ENCODE data around the gene KRT13.

Gene KRT13

DNA sequence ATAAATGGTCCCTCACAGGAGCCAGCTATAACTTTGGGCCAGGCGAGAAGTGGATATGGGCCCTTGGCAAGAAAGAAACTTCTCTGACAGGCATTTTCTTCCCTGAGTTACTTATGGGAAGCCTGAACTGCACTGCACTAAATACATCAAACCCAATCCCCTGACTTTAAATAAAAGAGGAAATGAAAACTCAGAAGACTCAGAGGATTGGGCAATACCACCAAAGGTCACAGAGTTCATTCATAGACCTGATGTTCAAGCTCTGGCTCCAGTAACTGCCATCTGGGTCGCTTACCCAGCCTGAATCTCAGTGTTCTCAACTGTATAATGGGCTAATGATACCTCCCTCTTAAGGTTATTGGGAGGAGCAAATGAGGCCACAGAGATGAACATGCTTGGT, 25.3 kb downstream of the KRT13 start:
- H3K4me3 ChIP-seq (ENCODE audit: low read depth, low read length): no peak overlapping the region
- H3K27me3 ChIP-seq (ENCODE audit: control insufficient read depth, insufficient read depth, low read length): no peaks in the 10 kb centered on the region
- no peak overlapping the region for H3K27ac ChIP-seq (ENCODE audit: low read depth, low read length)

DNA sequence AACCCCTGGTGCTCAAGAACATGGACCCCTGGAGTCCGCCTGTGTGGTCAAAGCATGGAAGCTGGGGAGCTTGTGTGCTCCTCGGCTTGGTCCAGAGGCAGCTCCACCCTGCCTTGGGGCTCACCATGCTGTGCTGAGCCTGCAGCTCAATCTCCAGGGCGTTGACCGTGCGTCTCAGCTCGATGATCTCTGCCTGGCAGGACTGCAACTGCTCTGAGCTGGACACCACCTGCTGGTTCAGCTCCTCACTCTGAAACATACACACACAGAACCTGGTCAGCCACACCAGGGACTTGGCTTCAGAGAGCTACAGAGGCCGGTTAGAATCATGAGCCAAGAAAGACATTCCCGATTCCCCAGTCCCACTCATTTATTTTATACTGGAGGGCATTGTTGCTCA, 27.2 kb downstream of the KRT13 start:
- H3K9ac ChIP-seq (ENCODE audit: low read depth, low read length): no peak overlapping the region
- no peak overlapping the region for H3K27ac ChIP-seq (ENCODE audit: low read depth, low read length)
- H3K36me3 ChIP-seq (ENCODE audit: control insufficient read depth, insufficient read depth, low read length): no peaks in the 10 kb centered on the region
- H3K9me3 ChIP-seq (ENCODE audit: control insufficient read depth, insufficient read depth, low read length): no peaks in the 10 kb centered on the region
- no peaks in the 10 kb centered on the region for H3K4me1 ChIP-seq (ENCODE audit: control insufficient read depth, insufficient read depth, low read length)
- H3K27me3 ChIP-seq (ENCODE audit: control insufficient read depth, insufficient read depth, low read length): no peaks in the 10 kb centered on the region
- no peak overlapping the region for H3K4me3 ChIP-seq (ENCODE audit: low read depth, low read length)

More for the DNA sequence above, 25.3 kb downstream of the KRT13 start:
- Histone ChIP-seq H3K36me3 (ENCODE audit: control insufficient read depth, insufficient read depth, low read length) (no peaks in the 10 kb centered on the region), H3K4me1 (ENCODE audit: control insufficient read depth, insufficient read depth, low read length) (no peaks in the 10 kb centered on the region), H3K9ac (ENCODE audit: low read depth, low read length) (no peak overlapping the region), H3K9me3 (ENCODE audit: control insufficient read depth, insufficient read depth, low read length) (no peaks in the 10 kb centered on the region)

DNA sequence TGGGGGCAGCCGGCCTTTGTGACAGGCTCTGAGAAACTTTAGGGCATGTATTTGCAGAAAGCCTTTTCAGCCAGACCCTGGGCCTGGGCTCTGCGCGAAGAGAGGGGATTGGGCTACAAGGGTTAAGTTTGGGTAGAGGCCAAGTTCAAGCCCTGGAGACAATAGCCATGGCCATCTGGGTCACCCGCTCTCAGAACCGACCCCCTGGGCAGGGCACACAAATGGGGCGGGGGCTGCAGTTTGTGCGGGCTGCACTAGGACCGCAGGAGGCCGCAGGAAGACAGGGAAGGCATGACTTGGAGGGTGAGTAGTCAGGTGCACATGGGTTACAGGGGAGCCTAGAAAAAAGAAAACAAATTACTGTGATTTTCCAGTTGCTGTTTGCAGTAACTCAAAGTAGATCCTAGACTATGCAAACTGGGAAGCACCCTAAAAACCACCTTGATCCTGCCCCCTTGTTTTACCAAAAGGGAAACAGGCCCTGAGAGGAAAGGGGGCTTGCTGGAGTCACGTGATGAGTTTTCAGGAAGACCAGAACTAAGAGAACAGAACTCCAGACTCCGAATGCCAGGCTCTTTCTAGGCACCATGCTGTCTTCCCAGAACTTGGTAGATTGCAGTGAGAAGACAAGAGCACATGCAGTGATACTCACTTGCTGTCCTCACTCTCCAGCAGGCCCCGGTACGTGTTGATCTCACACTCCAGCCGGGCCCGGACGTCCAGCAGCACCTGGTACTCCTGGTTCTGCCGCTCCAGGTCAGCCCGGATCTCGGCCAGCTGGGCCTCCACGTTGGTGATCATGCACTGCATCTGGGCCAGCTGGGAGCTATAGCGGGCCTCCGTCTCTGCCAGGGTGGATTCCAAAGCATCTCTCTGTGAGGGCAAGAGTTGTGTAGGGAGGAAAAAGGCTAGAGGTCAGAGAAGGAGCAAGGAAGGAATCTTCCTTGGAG, 28.3 kb downstream of the KRT13 start:
- H3K27me3 ChIP-seq (ENCODE audit: control insufficient read depth, insufficient read depth, low read length): no peaks in the 10 kb centered on the region
- H3K9ac ChIP-seq (ENCODE audit: low read depth, low read length): no peak overlapping the region
- H3K4me3 ChIP-seq (ENCODE audit: low read depth, low read length): no peak overlapping the region
- H3K36me3 ChIP-seq (ENCODE audit: control insufficient read depth, insufficient read depth, low read length): no peaks in the 10 kb centered on the region
- no peak overlapping the region for H3K27ac ChIP-seq (ENCODE audit: low read depth, low read length)
- 0 out of 2 replicates have a peak, but pooled peaks cover under 1% of the 10 kb centered on the region for H3K9me3 ChIP-seq (ENCODE audit: control insufficient read depth, insufficient read depth, low read length)
- no peaks in the 10 kb centered on the region for H3K4me1 ChIP-seq (ENCODE audit: control insufficient read depth, insufficient read depth, low read length)

GRCh38 chr17:41475421-41475820, 30.0 kb downstream of the KRT13 start:
- H3K9me3 ChIP-seq (ENCODE audit: control insufficient read depth, insufficient read depth, low read length): peaks cover 5% of the 10 kb centered on the region; the same call in 1 of the 2 replicates
- no peak overlapping the region for H3K4me3 ChIP-seq (ENCODE audit: low read depth, low read length)
- H3K4me1 ChIP-seq (ENCODE audit: control insufficient read depth, insufficient read depth, low read length): no peaks in the 10 kb centered on the region
- H3K27ac ChIP-seq (ENCODE audit: low read depth, low read length): no peak overlapping the region
- H3K9ac ChIP-seq (ENCODE audit: low read depth, low read length): no peak overlapping the region
- H3K36me3 ChIP-seq (ENCODE audit: control insufficient read depth, insufficient read depth, low read length): no peaks in the 10 kb centered on the region
- H3K27me3 ChIP-seq (ENCODE audit: control insufficient read depth, insufficient read depth, low read length): no peaks in the 10 kb centered on the region

- Histone ChIP-seq H3K9me3 (ENCODE audit: control insufficient read depth, insufficient read depth, low read length) (peaks cover 5% of the 10 kb centered on the region; the same call in 1 of the 2 replicates), H3K27me3 (ENCODE audit: control insufficient read depth, insufficient read depth, low read length) (no peaks in the 10 kb centered on the region), H3K4me3 (ENCODE audit: low read depth, low read length) (no peak overlapping the region), H3K36me3 (ENCODE audit: control insufficient read depth, insufficient read depth, low read length) (no peaks in the 10 kb centered on the region), H3K9ac (ENCODE audit: low read depth, low read length) (no peak overlapping the region), H3K27ac (ENCODE audit: low read depth, low read length) (no peak overlapping the region), H3K4me1 (ENCODE audit: control insufficient read depth, insufficient read depth, low read length) (no peaks in the 10 kb centered on the region)
Measured at GRCh38 chr17:41474863-41475262, 30.5 kb downstream of the KRT13 start.

DNA sequence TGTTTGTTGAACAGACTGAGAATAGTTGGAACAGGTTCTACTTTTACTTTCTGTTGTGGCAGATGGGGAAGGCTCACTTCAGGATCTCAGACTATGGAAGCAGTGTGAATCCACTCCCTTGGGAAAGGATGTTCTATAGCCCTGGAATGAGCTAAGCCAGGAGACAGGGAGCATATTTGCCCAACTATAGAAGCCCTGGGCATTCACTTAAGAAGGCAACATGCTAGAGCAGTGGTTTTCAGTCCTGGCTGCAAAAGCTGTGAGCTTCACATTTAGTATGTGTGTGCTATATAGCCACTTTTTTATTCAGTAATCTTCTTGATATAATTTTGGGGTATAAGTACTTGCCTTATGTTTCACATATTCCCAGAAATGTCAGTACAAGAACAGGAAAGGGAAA, 37.1 kb downstream of the KRT13 start:
- H3K9ac ChIP-seq (ENCODE audit: low read depth, low read length): no peak overlapping the region
- H3K36me3 ChIP-seq (ENCODE audit: control insufficient read depth, insufficient read depth, low read length): no peaks in the 10 kb centered on the region
- no peak overlapping the region for H3K4me3 ChIP-seq (ENCODE audit: low read depth, low read length)
- H3K27ac ChIP-seq (ENCODE audit: low read depth, low read length): no peak overlapping the region
- no peaks in the 10 kb centered on the region for H3K4me1 ChIP-seq (ENCODE audit: control insufficient read depth, insufficient read depth, low read length)
- peaks cover 5% of the 10 kb centered on the region; the same call in 1 of the 2 replicates for H3K9me3 ChIP-seq (ENCODE audit: control insufficient read depth, insufficient read depth, low read length)
- no peaks in the 10 kb centered on the region for H3K27me3 ChIP-seq (ENCODE audit: control insufficient read depth, insufficient read depth, low read length)

DNA sequence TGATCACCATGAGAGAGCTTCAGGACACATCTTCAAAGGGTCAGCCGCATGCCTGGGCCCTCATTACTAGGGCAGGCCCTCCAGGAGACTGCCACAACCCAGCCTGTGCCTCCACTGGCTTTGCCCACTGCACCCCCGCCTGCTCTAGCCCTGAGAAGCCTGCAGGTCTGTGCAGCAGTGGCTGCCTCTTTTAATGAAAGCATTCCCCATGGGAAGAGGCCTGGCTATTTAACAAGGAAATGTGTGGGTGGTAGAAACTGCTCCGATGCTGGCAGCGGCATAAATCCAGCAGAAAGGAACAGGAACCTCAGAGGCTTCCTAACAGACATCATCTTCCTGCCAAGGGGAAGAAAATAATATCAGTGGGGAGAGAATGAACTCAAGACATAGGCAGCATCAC, 37.9 kb downstream of the KRT13 start:
- Histone ChIP-seq H3K27ac (ENCODE audit: low read depth, low read length) (no peak overlapping the region), H3K4me1 (ENCODE audit: control insufficient read depth, insufficient read depth, low read length) (no peaks in the 10 kb centered on the region), H3K27me3 (ENCODE audit: control insufficient read depth, insufficient read depth, low read length) (no peaks in the 10 kb centered on the region), H3K36me3 (ENCODE audit: control insufficient read depth, insufficient read depth, low read length) (no peaks in the 10 kb centered on the region), H3K4me3 (ENCODE audit: low read depth, low read length) (no peak overlapping the region), H3K9ac (ENCODE audit: low read depth, low read length) (no peak overlapping the region), H3K9me3 (ENCODE audit: control insufficient read depth, insufficient read depth, low read length) (peaks cover 5% of the 10 kb centered on the region; the same call in 1 of the 2 replicates)

GRCh38 chr17:41466988-41467387, 38.4 kb downstream of the KRT13 start, which contains the start of gene KRT32:
TSS of gene KRT32 (minus strand) at chr17:41467386. CDS start at chr17:41467325, 61 bp downstream.
- H3K27ac ChIP-seq (ENCODE audit: low read depth, low read length): no peak within 1 kb of the TSS
- no peaks in the 10 kb centered on the region for H3K36me3 ChIP-seq (ENCODE audit: control insufficient read depth, insufficient read depth, low read length)
- no peaks in the 10 kb centered on the region for H3K27me3 ChIP-seq (ENCODE audit: control insufficient read depth, insufficient read depth, low read length)
- peaks cover 3% of the 10 kb centered on the region; the same call in 1 of the 2 replicates for H3K9me3 ChIP-seq (ENCODE audit: control insufficient read depth, insufficient read depth, low read length)
- H3K4me3 ChIP-seq (ENCODE audit: low read depth, low read length): no peak within 1 kb of the TSS
- H3K4me1 ChIP-seq (ENCODE audit: control insufficient read depth, insufficient read depth, low read length): no peaks in the 10 kb centered on the region
- no peak within 1 kb of the TSS for H3K9ac ChIP-seq (ENCODE audit: low read depth, low read length)

DNA sequence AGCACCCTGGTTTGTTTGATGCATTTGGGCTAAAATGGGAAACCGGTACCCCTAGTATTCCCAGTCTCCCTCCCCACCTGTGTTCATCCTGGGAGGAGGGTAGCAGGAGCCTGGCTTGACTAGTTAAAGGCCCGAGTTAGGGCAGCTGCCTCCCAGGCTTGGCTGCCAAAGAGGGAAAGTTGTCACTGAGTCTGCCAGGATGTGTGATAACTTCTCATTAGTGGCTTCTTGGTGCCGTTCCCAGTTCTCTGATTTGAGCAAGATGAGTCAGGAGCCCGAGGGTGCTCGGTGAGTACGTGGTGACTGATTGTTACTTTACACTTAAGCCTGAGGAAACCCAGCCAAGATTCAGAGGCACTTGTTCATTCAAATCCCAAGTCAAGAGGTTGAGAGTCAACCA, 40.7 kb downstream of the KRT13 start:
- H3K9ac ChIP-seq (ENCODE audit: low read depth, low read length): no peak overlapping the region
- no peak overlapping the region for H3K27ac ChIP-seq (ENCODE audit: low read depth, low read length)
- H3K4me3 ChIP-seq (ENCODE audit: low read depth, low read length): no peak overlapping the region

GRCh38 chr17:41464173-41464572, 41.2 kb downstream of the KRT13 start:
- H3K4me1 ChIP-seq (ENCODE audit: control insufficient read depth, insufficient read depth, low read length): no peaks in the 10 kb centered on the region
- no peak overlapping the region for H3K4me3 ChIP-seq (ENCODE audit: low read depth, low read length)
- H3K36me3 ChIP-seq (ENCODE audit: control insufficient read depth, insufficient read depth, low read length): no peaks in the 10 kb centered on the region
- no peaks in the 10 kb centered on the region for H3K9me3 ChIP-seq (ENCODE audit: control insufficient read depth, insufficient read depth, low read length)
- no peak overlapping the region for H3K9ac ChIP-seq (ENCODE audit: low read depth, low read length)
- no peak overlapping the region for H3K27ac ChIP-seq (ENCODE audit: low read depth, low read length)
- no peaks in the 10 kb centered on the region for H3K27me3 ChIP-seq (ENCODE audit: control insufficient read depth, insufficient read depth, low read length)

More for the DNA sequence above, 40.7 kb downstream of the KRT13 start:
- no peaks in the 10 kb centered on the region for H3K36me3 ChIP-seq (ENCODE audit: control insufficient read depth, insufficient read depth, low read length)
- no peaks in the 10 kb centered on the region for H3K27me3 ChIP-seq (ENCODE audit: control insufficient read depth, insufficient read depth, low read length)
- H3K9me3 ChIP-seq (ENCODE audit: control insufficient read depth, insufficient read depth, low read length): no peaks in the 10 kb centered on the region
- H3K4me1 ChIP-seq (ENCODE audit: control insufficient read depth, insufficient read depth, low read length): no peaks in the 10 kb centered on the region

GRCh38 chr17:41463746-41464145, 41.7 kb downstream of the KRT13 start:
- H3K36me3 ChIP-seq (ENCODE audit: control insufficient read depth, insufficient read depth, low read length): no peaks in the 10 kb centered on the region
- H3K4me1 ChIP-seq (ENCODE audit: control insufficient read depth, insufficient read depth, low read length): no peaks in the 10 kb centered on the region
- H3K9me3 ChIP-seq (ENCODE audit: control insufficient read depth, insufficient read depth, low read length): no peaks in the 10 kb centered on the region
- no peak overlapping the region for H3K4me3 ChIP-seq (ENCODE audit: low read depth, low read length)
- H3K27me3 ChIP-seq (ENCODE audit: control insufficient read depth, insufficient read depth, low read length): no peaks in the 10 kb centered on the region
- H3K9ac ChIP-seq (ENCODE audit: low read depth, low read length): no peak overlapping the region
- H3K27ac ChIP-seq (ENCODE audit: low read depth, low read length): no peak overlapping the region

Data from HUES48 (cell line).